GM12892 (cell line): ENCODE data around the gene TMEM18.
A peak's percentile ranks its signal among the peaks of the same experiment; 100 is the strongest.
"Not testable (repeated sequence)": the region's sequence is repeated elsewhere in the genome, so short reads cannot be mapped to it uniquely, and the experiment has no call there.

ENCODE experiments used
- DNase-seq: peaks from one replicate; pipeline ENCODE4 v3.0.0; 2011; ENCODE audit not compliant: insufficient read length
- FAIRE-seq: peaks from 2 replicates; lab custom pipeline; 2011; peaks lifted over from hg19 to GRCh38; lab: Jason Lieb, UNC
- POLR2A ChIP-seq: IDR thresholded peaks from 2 replicates; pipeline ENCODE4 v1.6.1; 2011; ENCODE audit warnings: low read depth, low read length, control low read depth
- POLR2AphosphoS5 ChIP-seq: IDR thresholded peaks from 2 replicates; pipeline ENCODE4 v1.6.1; 2011; ENCODE audit warnings: low read depth, low read length, control low read depth
- TAF1 ChIP-seq: IDR thresholded peaks from 2 replicates; pipeline ENCODE4 v1.6.1; 2011; ENCODE audit warnings: low read depth, mild to moderate bottlenecking, control low read depth, low read length, borderline replicate concordance

TMEM18 gene

GRCh38 chr2:710867-711665 lies 33.9 kb upstream of the TMEM18 start:
- TF ChIP-seq POLR2A (no peak), TAF1 (no peak), POLR2AphosphoS5 (no peak)
- no peak for FAIRE-seq
- no peak for DNase-seq

GRCh38 chr2:709138-709765 lies 32.0 kb upstream of the TMEM18 start:
- DNase-seq: no peak
- no peak for FAIRE-seq
- no peak for TF ChIP-seq TAF1
- TF ChIP-seq POLR2A: no peak
- no peak for TF ChIP-seq POLR2AphosphoS5

GRCh38 chr2:708667-709066 lies 31.5 kb upstream of the TMEM18 start:
- no peak for TF ChIP-seq POLR2A
- TF ChIP-seq TAF1: no peak
- no peak for TF ChIP-seq POLR2AphosphoS5
- DNase-seq (no peak), FAIRE-seq (no peak)

GRCh38 chr2:705971-706511 lies 28.8 kb upstream of the TMEM18 start:
- FAIRE-seq: peak; percentile 40

GRCh38 chr2:702765-703164 lies 25.6 kb upstream of the TMEM18 start:
- not testable (repeated sequence) for FAIRE-seq, DNase-seq

More at GRCh38 chr2:705971-706511, 28.8 kb upstream of the TMEM18 start:
- DNase-seq: no peak
- TF ChIP-seq TAF1 (no peak), POLR2A (no peak), POLR2AphosphoS5 (no peak)

GRCh38 chr2:696999-697627 lies 19.9 kb upstream of the TMEM18 start:
- DNase-seq: no peak
- no peak for TF ChIP-seq TAF1
- no peak for TF ChIP-seq POLR2AphosphoS5
- TF ChIP-seq POLR2A: no peak
- FAIRE-seq: no peak

- DNase-seq (no peak), FAIRE-seq (no peak)
- no peak for TF ChIP-seq TAF1
- TF ChIP-seq POLR2AphosphoS5: no peak
- TF ChIP-seq POLR2A: no peak
These were observed 19.3 kb upstream of the TMEM18 start for GRCh38 chr2:696463-696862.

GRCh38 chr2:694906-695510 lies 17.8 kb upstream of the TMEM18 start:
- FAIRE-seq (no peak), DNase-seq (no peak)
- TF ChIP-seq POLR2A (no peak), POLR2AphosphoS5 (no peak), TAF1 (no peak)

GRCh38 chr2:694174-694573 lies 17.0 kb upstream of the TMEM18 start:
- FAIRE-seq: no peak

GRCh38 chr2:693606-694005 lies 16.4 kb upstream of the TMEM18 start:
- no peak for FAIRE-seq
- TF ChIP-seq POLR2AphosphoS5: no peak
- no peak for TF ChIP-seq POLR2A
- TF ChIP-seq TAF1: no peak
- DNase-seq: no peak

More at GRCh38 chr2:694174-694573, 17.0 kb upstream of the TMEM18 start:
- DNase-seq: no peak
- TF ChIP-seq POLR2A (no peak), POLR2AphosphoS5 (no peak), TAF1 (no peak)

- TF ChIP-seq POLR2AphosphoS5 (no peak), TAF1 (no peak), POLR2A (no peak)
- DNase-seq: no peak
These were observed 15.6 kb upstream of the TMEM18 start for GRCh38 chr2:692767-693166.

More at GRCh38 chr2:692767-693166, 15.6 kb upstream of the TMEM18 start:
- no peak for FAIRE-seq
